Measurements from ENCODE around the gene STIMATE.

STIMATE gene

DNA sequence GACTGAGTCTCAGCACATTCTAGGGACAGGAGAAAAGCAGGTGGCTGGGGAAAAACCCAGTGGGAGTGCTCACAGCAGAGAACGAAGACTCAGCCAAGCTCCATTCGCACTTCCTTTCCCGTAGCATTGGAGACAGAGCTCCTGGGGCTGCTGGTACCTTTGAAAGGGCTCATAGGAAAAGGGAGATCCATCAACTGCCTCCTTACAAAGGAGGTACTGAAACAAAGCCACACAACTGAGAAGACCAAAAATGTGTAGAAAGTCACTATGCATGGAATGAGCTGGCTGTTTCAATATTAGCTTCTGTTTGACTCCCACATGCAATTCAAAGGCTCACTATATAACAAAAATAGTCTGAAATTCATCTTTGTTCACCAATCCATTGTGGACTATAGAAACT is 16.9 kb downstream of the STIMATE start:
- no peak overlapping the region for H3K9ac ChIP-seq (ENCODE audit: low read depth, low read length)
- 88% methylated on average over 3 of the region's 3 CpGs for WGBS
- no peaks in the 10 kb centered on the region for H3K27me3 ChIP-seq (ENCODE audit: insufficient read depth, low read length)
- H3K4me1 ChIP-seq (ENCODE audit: insufficient read depth, low read length): peaks cover 4% of the 10 kb centered on the region; the same call in 1 of the 2 replicates
- no peaks in the 10 kb centered on the region for H3K9me3 ChIP-seq (ENCODE audit: insufficient read depth, low read depth, low read length)
- no peaks in the 10 kb centered on the region; the same call in 1 of the 2 replicates for H3K36me3 ChIP-seq (ENCODE audit: insufficient read depth, low read length)
- H3K27ac ChIP-seq (ENCODE audit: low read depth, low read length): no peak overlapping the region
- H3K4me3 ChIP-seq (ENCODE audit: low read length): no peak overlapping the region

DNA sequence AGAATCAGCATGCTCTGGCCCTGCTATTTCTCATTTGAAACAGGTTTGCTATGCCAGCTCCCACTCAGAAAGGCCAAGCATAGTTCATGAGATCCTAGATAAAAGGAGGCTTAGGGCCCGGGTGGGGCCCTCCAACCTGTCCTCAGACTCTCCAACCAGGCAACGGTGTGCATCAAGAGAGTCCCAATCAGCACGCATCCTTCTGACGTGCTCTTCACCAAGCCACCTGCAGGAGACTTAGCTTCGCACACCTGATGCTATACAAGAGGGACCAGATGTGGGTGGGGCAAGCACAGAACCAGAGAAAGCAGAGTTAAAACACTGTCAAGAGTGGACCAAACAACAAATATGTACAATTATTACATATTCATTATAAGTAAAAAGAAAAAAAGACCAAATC is 17.3 kb downstream of the STIMATE start:
- Histone ChIP-seq H3K9ac (ENCODE audit: low read depth, low read length) (no peak overlapping the region), H3K27me3 (ENCODE audit: insufficient read depth, low read length) (no peaks in the 10 kb centered on the region), H3K9me3 (ENCODE audit: insufficient read depth, low read depth, low read length) (no peaks in the 10 kb centered on the region), H3K4me1 (ENCODE audit: insufficient read depth, low read length) (peaks cover 8% of the 10 kb centered on the region; the same call in 1 of the 2 replicates), H3K36me3 (ENCODE audit: insufficient read depth, low read length) (no peaks in the 10 kb centered on the region; the same call in 1 of the 2 replicates), H3K27ac (ENCODE audit: low read depth, low read length) (no peak overlapping the region), H3K4me3 (ENCODE audit: low read length) (no peak overlapping the region)
- WGBS: 93% methylated on average over 5 of the region's 5 CpGs

DNA sequence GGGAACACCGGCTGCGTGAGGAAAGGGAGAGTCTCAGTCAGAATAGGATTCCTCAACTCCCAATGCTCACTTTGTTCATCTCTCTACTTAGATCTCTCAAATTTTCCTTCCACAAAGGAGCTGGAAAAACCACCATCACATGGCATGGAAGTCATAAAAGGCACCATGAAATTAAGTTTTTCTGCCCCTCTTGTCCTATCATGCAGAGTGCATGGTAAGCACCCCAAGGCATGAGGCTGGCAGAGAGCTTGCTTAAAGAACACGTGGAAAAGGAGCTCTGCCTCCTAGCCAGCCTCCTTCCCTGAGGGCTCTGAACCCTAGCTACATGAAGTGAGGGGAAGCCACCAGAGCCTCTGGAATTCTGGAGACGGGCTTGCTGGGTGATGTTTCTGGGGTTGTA is 17.8 kb downstream of the STIMATE start:
- Histone ChIP-seq H3K9ac (ENCODE audit: low read depth, low read length) (no peak overlapping the region), H3K36me3 (ENCODE audit: insufficient read depth, low read length) (no peaks in the 10 kb centered on the region; the same call in 1 of the 2 replicates), H3K9me3 (ENCODE audit: insufficient read depth, low read depth, low read length) (no peaks in the 10 kb centered on the region), H3K27ac (ENCODE audit: low read depth, low read length) (no peak overlapping the region), H3K4me3 (ENCODE audit: low read length) (no peak overlapping the region), H3K27me3 (ENCODE audit: insufficient read depth, low read length) (no peaks in the 10 kb centered on the region), H3K4me1 (ENCODE audit: insufficient read depth, low read length) (peaks cover 9% of the 10 kb centered on the region; the same call in 1 of the 2 replicates)
- 94% methylated on average over 4 of the region's 4 CpGs for WGBS

DNA sequence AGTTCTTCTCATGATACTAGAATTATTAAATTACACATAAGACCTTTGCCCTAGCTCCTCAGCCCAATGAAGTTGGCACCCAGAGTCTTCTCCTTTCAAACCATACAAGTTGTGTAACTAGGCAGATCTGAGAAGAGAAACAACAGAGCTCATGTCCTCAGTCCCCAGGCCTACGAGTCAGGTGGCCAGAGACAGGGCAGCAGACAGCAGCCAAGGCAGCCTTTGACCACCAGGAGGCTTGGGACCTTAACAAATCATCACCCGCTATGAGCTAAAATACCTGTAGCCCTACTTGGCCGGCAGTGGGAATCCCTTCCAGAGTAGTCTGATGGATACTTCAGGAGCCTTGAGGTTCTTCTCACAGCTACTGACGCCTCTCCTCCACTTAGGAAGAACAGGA is 18.3 kb downstream of the STIMATE start:
- peaks cover 9% of the 10 kb centered on the region; the same call in 1 of the 2 replicates for H3K4me1 ChIP-seq (ENCODE audit: insufficient read depth, low read length)
- H3K27ac ChIP-seq (ENCODE audit: low read depth, low read length): no peak overlapping the region
- H3K9me3 ChIP-seq (ENCODE audit: insufficient read depth, low read depth, low read length): no peaks in the 10 kb centered on the region
- 96% methylated on average over 4 of the region's 4 CpGs for WGBS
- H3K4me3 ChIP-seq (ENCODE audit: low read length): no peak overlapping the region
- H3K9ac ChIP-seq (ENCODE audit: low read depth, low read length): no peak overlapping the region
- no peaks in the 10 kb centered on the region; the same call in 1 of the 2 replicates for H3K36me3 ChIP-seq (ENCODE audit: insufficient read depth, low read length)
- no peaks in the 10 kb centered on the region for H3K27me3 ChIP-seq (ENCODE audit: insufficient read depth, low read length)

DNA sequence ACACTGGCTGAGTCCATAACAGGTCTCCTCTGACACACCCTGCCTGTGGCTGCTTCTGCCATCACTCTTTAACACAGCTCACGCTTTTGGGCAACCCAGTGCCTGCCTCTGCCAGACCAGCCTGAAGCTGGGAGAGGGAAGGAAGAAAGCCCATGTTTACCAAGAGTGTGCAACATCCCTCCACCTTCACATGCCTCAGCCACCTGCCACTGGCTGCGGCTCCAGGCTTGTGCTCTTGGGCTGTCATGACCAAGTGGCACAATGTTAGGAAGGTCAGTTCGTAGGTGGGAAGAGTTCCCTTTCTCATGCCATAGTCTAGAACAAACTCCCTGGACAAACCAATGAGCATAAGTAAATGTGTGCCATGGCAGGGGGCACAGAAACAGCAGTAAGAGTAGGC is 20.3 kb downstream of the STIMATE start:
- Histone ChIP-seq H3K36me3 (ENCODE audit: insufficient read depth, low read length) (no peaks in the 10 kb centered on the region; the same call in 1 of the 2 replicates), H3K27me3 (ENCODE audit: insufficient read depth, low read length) (no peaks in the 10 kb centered on the region), H3K4me3 (ENCODE audit: low read length) (no peak overlapping the region), H3K9me3 (ENCODE audit: insufficient read depth, low read depth, low read length) (no peaks in the 10 kb centered on the region), H3K27ac (ENCODE audit: low read depth, low read length) (no peak overlapping the region), H3K4me1 (ENCODE audit: insufficient read depth, low read length) (peaks cover 9% of the 10 kb centered on the region; the same call in 1 of the 2 replicates), H3K9ac (ENCODE audit: low read depth, low read length) (no peak overlapping the region)
- 92% methylated on average over 3 of the region's 3 CpGs for WGBS

DNA sequence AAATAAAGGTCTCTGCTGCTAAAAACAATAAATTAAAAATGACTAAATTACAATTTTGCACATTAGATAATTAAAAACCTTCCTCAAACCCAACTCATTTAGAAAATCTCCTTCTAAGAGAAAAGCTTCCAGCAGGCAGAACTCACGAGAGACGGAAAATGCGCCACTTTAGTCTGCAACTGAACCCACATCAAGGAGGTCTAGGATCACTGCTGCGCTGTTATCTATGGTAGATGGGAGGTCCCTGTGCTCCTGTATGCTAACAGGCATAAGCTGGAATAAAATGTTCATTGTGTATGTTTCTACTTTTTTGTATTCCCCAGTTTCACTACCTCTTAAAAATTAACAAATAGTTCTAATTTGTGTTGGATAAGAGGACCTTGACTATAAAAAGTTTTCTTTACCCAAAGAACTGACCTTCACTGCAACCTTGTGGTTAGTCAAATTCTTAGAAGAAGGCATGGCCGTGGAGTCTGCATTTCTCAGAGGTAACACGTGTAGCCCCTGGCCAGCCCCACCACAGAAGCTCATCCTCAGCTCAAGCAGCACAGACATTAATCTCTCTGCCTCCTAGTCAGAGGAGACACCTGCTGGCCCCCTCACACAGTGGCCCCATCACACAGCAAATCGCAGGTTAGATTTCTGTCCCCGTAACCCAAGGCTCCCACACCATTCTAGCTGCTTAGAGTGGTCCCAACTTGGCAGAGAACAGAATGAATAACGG is 22.3 kb downstream of the STIMATE start:
- peaks cover 9% of the 10 kb centered on the region; the same call in 1 of the 2 replicates for H3K4me1 ChIP-seq (ENCODE audit: insufficient read depth, low read length)
- no peak overlapping the region for H3K4me3 ChIP-seq (ENCODE audit: low read length)
- no peaks in the 10 kb centered on the region for H3K27me3 ChIP-seq (ENCODE audit: insufficient read depth, low read length)
- H3K9me3 ChIP-seq (ENCODE audit: insufficient read depth, low read depth, low read length): no peaks in the 10 kb centered on the region
- WGBS: 89% methylated on average over 9 of the region's 9 CpGs
- H3K36me3 ChIP-seq (ENCODE audit: insufficient read depth, low read length): no peaks in the 10 kb centered on the region; the same call in 1 of the 2 replicates
- no peak overlapping the region for H3K9ac ChIP-seq (ENCODE audit: low read depth, low read length)
- no peak overlapping the region for H3K27ac ChIP-seq (ENCODE audit: low read depth, low read length)

DNA sequence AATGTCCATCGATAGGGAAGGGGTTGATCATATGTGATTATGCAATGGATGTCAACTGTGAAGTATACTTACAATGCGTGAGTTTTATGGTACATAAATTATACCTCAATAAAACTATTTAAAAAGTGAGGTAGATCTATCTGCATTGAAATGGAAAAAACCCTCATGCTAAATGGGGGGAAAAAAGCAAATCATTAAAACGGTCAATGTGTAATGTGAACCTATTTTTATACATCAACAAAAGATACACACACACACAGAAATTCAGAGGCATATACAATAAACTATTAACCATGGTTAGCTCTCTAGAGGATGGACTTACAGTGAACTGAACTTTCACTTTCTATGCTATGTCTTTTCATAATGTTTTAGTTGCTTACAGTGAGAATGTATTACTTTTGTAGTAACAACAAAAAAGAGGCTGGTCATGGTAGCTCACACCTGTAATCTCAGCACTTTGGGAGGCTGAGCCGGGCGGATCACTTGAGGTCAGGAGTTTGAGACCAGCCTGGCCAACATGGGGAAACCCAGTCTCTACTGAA is 23.1 kb downstream of the STIMATE start:
- Histone ChIP-seq H3K9me3 (ENCODE audit: insufficient read depth, low read depth, low read length) (no peaks in the 10 kb centered on the region), H3K36me3 (ENCODE audit: insufficient read depth, low read length) (no peaks in the 10 kb centered on the region; the same call in 1 of the 2 replicates), H3K4me1 (ENCODE audit: insufficient read depth, low read length) (peaks cover 9% of the 10 kb centered on the region; the same call in 1 of the 2 replicates), H3K4me3 (ENCODE audit: low read length) (no peak overlapping the region), H3K9ac (ENCODE audit: low read depth, low read length) (no peak overlapping the region), H3K27me3 (ENCODE audit: insufficient read depth, low read length) (no peaks in the 10 kb centered on the region), H3K27ac (ENCODE audit: low read depth, low read length) (no peak overlapping the region)
- WGBS: 95% methylated on average over 4 of the region's 5 CpGs

DNA sequence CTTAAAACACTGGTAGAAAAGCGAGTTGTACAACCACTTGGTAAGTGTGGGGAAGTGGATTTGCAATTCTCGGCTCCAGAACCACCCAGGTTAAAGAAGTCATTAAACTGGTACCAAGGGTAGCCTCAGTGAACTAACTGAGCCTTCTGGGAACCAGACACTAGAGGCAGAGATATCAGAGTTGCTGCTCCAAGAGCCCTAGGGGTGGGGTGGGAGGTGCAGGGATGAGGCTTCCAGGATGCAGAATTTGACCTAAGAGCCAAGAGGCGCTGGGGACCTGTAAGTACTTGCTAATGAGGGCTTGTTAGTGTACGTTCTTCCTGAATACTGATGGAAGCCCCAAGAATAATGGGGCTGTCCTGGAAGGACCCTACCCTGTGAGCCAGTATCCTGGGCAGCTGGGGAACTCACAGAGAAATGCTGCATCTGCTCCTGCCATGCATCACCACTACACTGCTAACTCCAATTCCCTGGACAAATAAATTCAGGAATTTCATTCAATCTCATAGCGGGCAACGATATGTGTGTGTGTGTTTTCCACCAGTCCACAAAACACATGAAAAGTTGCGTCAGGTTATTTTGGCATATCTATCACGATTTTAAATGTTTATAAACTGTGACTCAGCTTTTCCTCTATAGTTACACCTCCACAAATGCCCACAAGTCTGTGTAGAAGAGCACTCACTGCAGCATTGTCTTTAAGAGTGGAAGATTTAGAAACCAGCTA is 23.8 kb downstream of the STIMATE start:
- no peak overlapping the region for H3K27ac ChIP-seq (ENCODE audit: low read depth, low read length)
- 87% methylated on average over 8 of the region's 8 CpGs for WGBS

DNA sequence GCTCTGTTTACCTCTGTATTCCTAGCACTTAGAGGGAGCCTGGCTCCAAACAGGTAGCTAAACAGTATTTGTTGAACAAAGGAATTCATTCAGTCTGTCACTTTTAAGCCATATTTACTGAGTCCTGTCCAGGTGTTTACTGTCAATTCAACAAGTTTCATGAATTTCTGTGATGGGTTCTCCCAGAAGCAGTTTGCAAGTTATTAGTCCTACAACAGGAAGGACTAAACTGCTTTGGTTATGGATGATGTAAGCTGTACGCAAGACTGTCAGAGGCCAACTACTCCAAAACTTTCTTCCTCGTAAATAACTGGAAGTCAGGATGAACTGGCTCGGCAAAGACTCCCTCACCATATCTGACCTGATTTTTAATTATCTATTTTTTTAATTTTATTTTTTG is 25.1 kb downstream of the STIMATE start:
- Histone ChIP-seq H3K9me3 (ENCODE audit: insufficient read depth, low read depth, low read length) (no peaks in the 10 kb centered on the region), H3K9ac (ENCODE audit: low read depth, low read length) (no peak overlapping the region)

More for the DNA sequence above, 23.8 kb downstream of the STIMATE start:
- Histone ChIP-seq H3K27me3 (ENCODE audit: insufficient read depth, low read length) (no peaks in the 10 kb centered on the region), H3K9ac (ENCODE audit: low read depth, low read length) (no peak overlapping the region), H3K4me3 (ENCODE audit: low read length) (no peak overlapping the region), H3K36me3 (ENCODE audit: insufficient read depth, low read length) (no peaks in the 10 kb centered on the region), H3K4me1 (ENCODE audit: insufficient read depth, low read length) (peaks cover 9% of the 10 kb centered on the region; the same call in 1 of the 2 replicates), H3K9me3 (ENCODE audit: insufficient read depth, low read depth, low read length) (no peaks in the 10 kb centered on the region)

DNA sequence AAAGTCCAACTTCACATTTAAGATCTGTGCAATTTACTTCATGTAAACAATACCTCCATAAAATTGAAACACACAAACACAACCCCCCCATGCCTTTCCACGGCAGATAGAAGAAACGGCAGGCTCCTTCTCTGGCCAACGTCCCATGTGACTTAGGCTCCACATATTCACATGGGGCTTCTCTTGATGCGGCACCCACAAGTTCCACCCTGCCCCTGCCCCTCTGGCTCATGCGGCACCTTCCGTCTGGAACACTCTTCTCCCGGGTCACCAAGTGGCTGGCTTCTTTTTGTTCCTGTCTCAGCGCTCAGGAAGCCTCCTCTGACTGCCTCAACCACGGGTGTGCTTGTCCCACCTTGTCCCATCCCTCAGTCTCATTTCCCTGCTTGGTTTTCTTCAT is 25.6 kb downstream of the STIMATE start:
- no peaks in the 10 kb centered on the region for H3K27me3 ChIP-seq (ENCODE audit: insufficient read depth, low read length)
- 85% methylated on average over 9 of the region's 9 CpGs for WGBS
- no peaks in the 10 kb centered on the region for H3K9me3 ChIP-seq (ENCODE audit: insufficient read depth, low read depth, low read length)
- H3K9ac ChIP-seq (ENCODE audit: low read depth, low read length): no peak overlapping the region
- no peak overlapping the region for H3K27ac ChIP-seq (ENCODE audit: low read depth, low read length)
- peaks cover 9% of the 10 kb centered on the region; the same call in 1 of the 2 replicates for H3K4me1 ChIP-seq (ENCODE audit: insufficient read depth, low read length)
- no peak overlapping the region for H3K4me3 ChIP-seq (ENCODE audit: low read length)
- no peaks in the 10 kb centered on the region for H3K36me3 ChIP-seq (ENCODE audit: insufficient read depth, low read length)

More for the DNA sequence above, 25.1 kb downstream of the STIMATE start:
- peaks cover 9% of the 10 kb centered on the region; the same call in 1 of the 2 replicates for H3K4me1 ChIP-seq (ENCODE audit: insufficient read depth, low read length)
- H3K36me3 ChIP-seq (ENCODE audit: insufficient read depth, low read length): no peaks in the 10 kb centered on the region
- H3K27me3 ChIP-seq (ENCODE audit: insufficient read depth, low read length): no peaks in the 10 kb centered on the region
- no peak overlapping the region for H3K27ac ChIP-seq (ENCODE audit: low read depth, low read length)
- 97% methylated on average over 3 of the region's 3 CpGs for WGBS
- no peak overlapping the region for H3K4me3 ChIP-seq (ENCODE audit: low read length)

DNA sequence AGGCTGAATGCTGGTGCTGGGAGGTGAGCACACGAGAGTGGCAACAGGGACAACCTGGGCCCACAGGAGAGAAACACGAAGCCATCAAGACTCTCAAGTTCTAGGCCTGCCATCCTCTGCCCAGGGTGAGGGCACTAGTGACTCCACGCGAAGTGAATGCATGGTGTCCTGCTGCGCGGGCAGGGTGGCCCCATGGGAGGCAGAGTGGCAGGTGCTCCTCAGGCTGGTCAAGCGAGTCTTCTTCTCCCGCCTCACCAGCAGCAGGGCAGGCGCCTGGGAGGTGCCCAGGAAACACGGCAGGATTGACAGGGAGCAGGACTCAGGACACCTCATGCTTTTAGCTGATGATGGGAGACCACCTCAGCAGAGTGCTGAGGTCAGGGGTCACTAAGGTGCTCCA is 26.9 kb downstream of the STIMATE start:
- WGBS: 95% methylated on average over 10 of the region's 10 CpGs
- Histone ChIP-seq H3K36me3 (ENCODE audit: insufficient read depth, low read length) (no peaks in the 10 kb centered on the region), H3K9me3 (ENCODE audit: insufficient read depth, low read depth, low read length) (no peaks in the 10 kb centered on the region), H3K4me1 (ENCODE audit: insufficient read depth, low read length) (peaks cover 5% of the 10 kb centered on the region; the same call in 1 of the 2 replicates), H3K27me3 (ENCODE audit: insufficient read depth, low read length) (no peaks in the 10 kb centered on the region), H3K27ac (ENCODE audit: low read depth, low read length) (no peak overlapping the region), H3K9ac (ENCODE audit: low read depth, low read length) (no peak overlapping the region), H3K4me3 (ENCODE audit: low read length) (no peak overlapping the region)
